ENCODE results near the gene UMAD1.

DNA sequence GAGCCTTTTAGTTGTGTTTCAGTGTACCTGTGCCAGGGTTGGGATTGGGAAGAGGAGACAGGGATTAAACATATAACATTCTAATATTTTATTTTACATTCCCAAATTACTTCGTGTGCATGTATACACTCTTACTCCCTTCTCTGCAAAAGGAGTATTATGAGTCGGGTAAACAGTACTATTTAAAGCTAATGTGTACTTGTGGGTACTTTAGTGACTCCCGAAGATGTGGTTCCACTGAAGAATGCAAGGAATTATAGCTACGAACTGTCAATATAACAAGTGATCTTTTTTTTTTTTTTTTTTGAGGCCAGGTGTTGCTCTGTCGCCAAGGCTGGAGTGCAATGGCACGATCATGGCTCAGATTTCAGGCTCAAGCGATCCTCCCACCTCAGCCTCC, 200.5 kb downstream of the UMAD1 start:
- TF ChIP-seq PHF8 (CRISPR knock-in tag; IDR thresholded peaks at IDR 0.05) (no peak), TP53 (CRISPR knock-in tag; conservative IDR thresholded peaks at IDR 0.05) (no peak), ZNF510 (CRISPR knock-in tag; IDR thresholded peaks at IDR 0.05; ENCODE audit: low read depth) (no peak), FOXC1 (CRISPR knock-in tag; IDR thresholded peaks at IDR 0.05; ENCODE audit: borderline replicate concordance) (no peak), TAF15 (IDR thresholded peaks at IDR 0.05; ENCODE audit: low read depth, low read length, poor library complexity, severe bottlenecking) (no peak), EP300 (IDR thresholded peaks at IDR 0.05; ENCODE audit: low read depth in 2 of 2, low read length in 2 of 2) (no peak), EP300 (CRISPR knock-in tag; IDR thresholded peaks at IDR 0.05; ENCODE audit: borderline replicate concordance) (no peak), NFIC (IDR thresholded peaks at IDR 0.05; ENCODE audit: low read length) (no peak), SP2 (CRISPR knock-in tag; IDR thresholded peaks at IDR 0.05) (no peak)
- TF ChIP-seq, protein P1, sequence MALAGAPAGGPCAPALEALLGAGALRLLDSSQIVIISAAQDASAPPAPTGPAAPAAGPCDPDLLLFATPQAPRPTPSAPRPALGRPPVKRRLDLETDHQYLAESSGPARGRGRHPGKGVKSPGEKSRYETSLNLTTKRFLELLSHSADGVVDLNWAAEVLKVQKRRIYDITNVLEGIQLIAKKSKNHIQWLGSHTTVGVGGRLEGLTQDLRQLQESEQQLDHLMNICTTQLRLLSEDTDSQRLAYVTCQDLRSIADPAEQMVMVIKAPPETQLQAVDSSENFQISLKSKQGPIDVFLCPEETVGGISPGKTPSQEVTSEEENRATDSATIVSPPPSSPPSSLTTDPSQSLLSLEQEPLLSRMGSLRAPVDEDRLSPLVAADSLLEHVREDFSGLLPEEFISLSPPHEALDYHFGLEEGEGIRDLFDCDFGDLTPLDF (CRISPR knock-in tag; IDR thresholded peaks at IDR 0.05), result no peak
- TF ChIP-seq, protein P2, sequence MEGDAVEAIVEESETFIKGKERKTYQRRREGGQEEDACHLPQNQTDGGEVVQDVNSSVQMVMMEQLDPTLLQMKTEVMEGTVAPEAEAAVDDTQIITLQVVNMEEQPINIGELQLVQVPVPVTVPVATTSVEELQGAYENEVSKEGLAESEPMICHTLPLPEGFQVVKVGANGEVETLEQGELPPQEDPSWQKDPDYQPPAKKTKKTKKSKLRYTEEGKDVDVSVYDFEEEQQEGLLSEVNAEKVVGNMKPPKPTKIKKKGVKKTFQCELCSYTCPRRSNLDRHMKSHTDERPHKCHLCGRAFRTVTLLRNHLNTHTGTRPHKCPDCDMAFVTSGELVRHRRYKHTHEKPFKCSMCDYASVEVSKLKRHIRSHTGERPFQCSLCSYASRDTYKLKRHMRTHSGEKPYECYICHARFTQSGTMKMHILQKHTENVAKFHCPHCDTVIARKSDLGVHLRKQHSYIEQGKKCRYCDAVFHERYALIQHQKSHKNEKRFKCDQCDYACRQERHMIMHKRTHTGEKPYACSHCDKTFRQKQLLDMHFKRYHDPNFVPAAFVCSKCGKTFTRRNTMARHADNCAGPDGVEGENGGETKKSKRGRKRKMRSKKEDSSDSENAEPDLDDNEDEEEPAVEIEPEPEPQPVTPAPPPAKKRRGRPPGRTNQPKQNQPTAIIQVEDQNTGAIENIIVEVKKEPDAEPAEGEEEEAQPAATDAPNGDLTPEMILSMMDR (CRISPR knock-in tag; IDR thresholded peaks at IDR 0.05), result no peak
